Vagina (tissue), 2 donors: ENCODE data around the gene PGA4.
"Not testable (repeated sequence)": the region's sequence is repeated elsewhere in the genome, so short reads cannot be mapped to it uniquely, and the experiment has no call there.

ENCODE experiments used
- POLR2A ChIP-seq, 2 donors: fragments of 450-650 bp; IDR thresholded peaks; one replicate each; pipeline ENCODE4 v1.6.1; 2017; ENCODE audit warnings: antibody characterized with exemption in 2 of 2, mild to moderate bottlenecking in 2 of 2, moderate library complexity in 2 of 2
- TF ChIP-seq, protein P1 (sequence below), 3 experiments: fragments of 450-650 bp in 2 of 3; fragments of 200-600 bp in 1 of 3; sonication (generic) in 1 of 3; IDR thresholded peaks; one replicate each; pipeline ENCODE4 v1.5.1; 2017 to 2019; ENCODE audit warnings: antibody characterized with exemption in 3 of 3, mild to moderate bottlenecking in 2 of 3, moderate library complexity in 2 of 3

DNA sequence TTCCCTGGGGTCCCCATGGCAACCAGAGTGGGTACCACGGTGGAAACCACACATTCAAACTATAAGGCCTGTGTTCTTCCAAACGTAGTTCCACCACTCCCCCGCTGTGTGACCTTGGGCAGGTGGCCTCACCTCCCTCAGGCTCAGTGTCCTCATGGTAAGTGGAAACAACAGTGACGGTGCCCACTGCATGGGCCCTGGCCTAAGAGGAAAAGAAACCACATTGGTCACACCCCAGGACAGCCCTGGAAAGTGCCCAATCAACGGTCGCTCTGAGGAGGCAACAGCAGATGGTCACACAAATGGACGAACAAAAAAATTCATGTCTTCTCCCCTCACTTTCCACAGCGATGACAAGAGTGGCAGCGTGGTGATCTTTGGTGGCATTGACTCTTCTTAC is 25.9 kb downstream of the PGA4 start:
- TF ChIP-seq POLR2A (IDR thresholded peaks at IDR 0.05) = not testable (repeated sequence)
- TF ChIP-seq, protein P1, sequence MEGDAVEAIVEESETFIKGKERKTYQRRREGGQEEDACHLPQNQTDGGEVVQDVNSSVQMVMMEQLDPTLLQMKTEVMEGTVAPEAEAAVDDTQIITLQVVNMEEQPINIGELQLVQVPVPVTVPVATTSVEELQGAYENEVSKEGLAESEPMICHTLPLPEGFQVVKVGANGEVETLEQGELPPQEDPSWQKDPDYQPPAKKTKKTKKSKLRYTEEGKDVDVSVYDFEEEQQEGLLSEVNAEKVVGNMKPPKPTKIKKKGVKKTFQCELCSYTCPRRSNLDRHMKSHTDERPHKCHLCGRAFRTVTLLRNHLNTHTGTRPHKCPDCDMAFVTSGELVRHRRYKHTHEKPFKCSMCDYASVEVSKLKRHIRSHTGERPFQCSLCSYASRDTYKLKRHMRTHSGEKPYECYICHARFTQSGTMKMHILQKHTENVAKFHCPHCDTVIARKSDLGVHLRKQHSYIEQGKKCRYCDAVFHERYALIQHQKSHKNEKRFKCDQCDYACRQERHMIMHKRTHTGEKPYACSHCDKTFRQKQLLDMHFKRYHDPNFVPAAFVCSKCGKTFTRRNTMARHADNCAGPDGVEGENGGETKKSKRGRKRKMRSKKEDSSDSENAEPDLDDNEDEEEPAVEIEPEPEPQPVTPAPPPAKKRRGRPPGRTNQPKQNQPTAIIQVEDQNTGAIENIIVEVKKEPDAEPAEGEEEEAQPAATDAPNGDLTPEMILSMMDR (IDR thresholded peaks at IDR 0.05) = not testable (repeated sequence)
